ENCODE measurements around the gene MGLL. TPM values are rescaled to one million over a fixed set of nuclear protein-coding genes. Genes with fewer than 3 reads are reported as not detected.

MGLL gene
- total and polyA plus RNA-seq, 8 donors, result 10.5 to 118 (median 37.9) TPM

DNA sequence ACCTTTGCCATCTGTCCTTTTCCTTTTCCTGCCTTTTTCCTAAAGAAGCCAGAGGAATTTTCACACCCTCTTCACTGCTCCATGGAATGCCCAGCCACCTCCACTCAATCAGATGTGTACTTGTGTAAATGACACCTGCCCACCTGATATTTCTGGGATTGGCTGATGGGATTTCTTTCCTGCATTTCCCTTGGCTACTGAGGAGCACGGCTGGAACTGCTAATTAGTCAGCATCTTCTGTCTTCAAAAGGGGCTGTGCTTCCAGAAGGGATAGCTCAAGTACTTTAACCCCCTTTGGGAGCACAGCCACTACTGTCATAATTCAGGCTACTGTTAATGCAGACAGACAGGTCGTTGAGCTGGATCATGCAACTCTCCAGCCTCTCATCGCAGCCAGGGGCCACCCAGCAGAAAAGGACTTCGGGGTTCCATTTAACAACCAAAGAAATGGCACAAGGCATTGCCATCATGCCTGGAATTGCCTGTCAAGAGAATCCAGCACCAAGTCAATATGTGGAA, 38.6 kb downstream of the MGLL start:
- intact Hi-C loops (cut with DNase I; ENCODE audit: low total_unique reads), result no loop called here
- Histone ChIP-seq H3K4me3 (no peak overlapping the region), H3K27me3 (no peaks in the 10 kb centered on the region), H3K9me3 (no peaks in the 10 kb centered on the region), H3K4me1 (peaks cover 18 to 83% (median 58%) of the 10 kb centered on the region in 4 donors), H3K27ac (peak overlapping the region in 2 of 5 donors; percentile 81 to 85), H3K36me3 (no peaks in the 10 kb centered on the region)
- TF ChIP-seq POLR2AphosphoS5 (IDR thresholded peaks at IDR 0.05) (no peak), POLR2A (IDR thresholded peaks at IDR 0.05) (no peak), EP300 (IDR thresholded peaks at IDR 0.05) (no peak)
- TF ChIP-seq, protein P1, sequence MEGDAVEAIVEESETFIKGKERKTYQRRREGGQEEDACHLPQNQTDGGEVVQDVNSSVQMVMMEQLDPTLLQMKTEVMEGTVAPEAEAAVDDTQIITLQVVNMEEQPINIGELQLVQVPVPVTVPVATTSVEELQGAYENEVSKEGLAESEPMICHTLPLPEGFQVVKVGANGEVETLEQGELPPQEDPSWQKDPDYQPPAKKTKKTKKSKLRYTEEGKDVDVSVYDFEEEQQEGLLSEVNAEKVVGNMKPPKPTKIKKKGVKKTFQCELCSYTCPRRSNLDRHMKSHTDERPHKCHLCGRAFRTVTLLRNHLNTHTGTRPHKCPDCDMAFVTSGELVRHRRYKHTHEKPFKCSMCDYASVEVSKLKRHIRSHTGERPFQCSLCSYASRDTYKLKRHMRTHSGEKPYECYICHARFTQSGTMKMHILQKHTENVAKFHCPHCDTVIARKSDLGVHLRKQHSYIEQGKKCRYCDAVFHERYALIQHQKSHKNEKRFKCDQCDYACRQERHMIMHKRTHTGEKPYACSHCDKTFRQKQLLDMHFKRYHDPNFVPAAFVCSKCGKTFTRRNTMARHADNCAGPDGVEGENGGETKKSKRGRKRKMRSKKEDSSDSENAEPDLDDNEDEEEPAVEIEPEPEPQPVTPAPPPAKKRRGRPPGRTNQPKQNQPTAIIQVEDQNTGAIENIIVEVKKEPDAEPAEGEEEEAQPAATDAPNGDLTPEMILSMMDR (IDR thresholded peaks at IDR 0.05), result no peak
- WGBS, 5 donors, result 70 to 79% (median 74%) methylated on average over 4 of the region's 4 CpGs
- DNase-seq, result no peak

DNA sequence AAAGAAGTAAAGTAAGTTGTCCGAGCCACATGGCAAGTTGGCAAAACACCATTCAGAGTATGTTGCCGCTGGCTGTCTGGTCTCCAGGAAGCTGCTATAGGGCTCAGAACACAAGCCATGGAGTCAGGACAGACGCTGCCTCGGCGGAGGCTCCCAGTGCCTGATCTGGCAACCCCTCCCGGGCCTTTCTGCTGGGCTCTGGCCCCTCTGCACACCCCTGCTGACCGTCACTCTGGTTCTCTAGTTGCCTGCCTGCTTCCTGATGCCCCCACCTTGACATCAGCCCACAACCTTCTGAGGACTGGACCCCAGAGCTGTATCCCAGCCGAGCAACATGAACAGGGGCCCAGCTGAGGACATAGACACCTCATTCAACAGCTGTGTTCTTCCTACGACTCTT, 39.1 kb downstream of the MGLL start:
- H3K9me3 ChIP-seq, result no peaks in the 10 kb centered on the region
- intact Hi-C loops (cut with DNase I; ENCODE audit: low total_unique reads), result no loop called here
- DNase-seq, result no peak
- no peaks in the 10 kb centered on the region for H3K27me3 ChIP-seq
- H3K4me3 ChIP-seq, result no peak overlapping the region
- peak overlapping the region in 1 of 5 donors; percentile 85 for H3K27ac ChIP-seq
- 85 to 93% (median 88%) methylated on average over 9 of the region's 9 CpGs for WGBS, 5 donors
- peaks cover 18 to 78% (median 56%) of the 10 kb centered on the region in 4 donors for H3K4me1 ChIP-seq
- H3K36me3 ChIP-seq, result peaks cover 0 to 3% (median 0%) of the 10 kb centered on the region in 4 donors
- TF ChIP-seq, protein P1 (IDR thresholded peaks at IDR 0.05), result no peak
- TF ChIP-seq POLR2A (IDR thresholded peaks at IDR 0.05) (no peak), POLR2AphosphoS5 (IDR thresholded peaks at IDR 0.05) (no peak), EP300 (IDR thresholded peaks at IDR 0.05) (no peak)

DNA sequence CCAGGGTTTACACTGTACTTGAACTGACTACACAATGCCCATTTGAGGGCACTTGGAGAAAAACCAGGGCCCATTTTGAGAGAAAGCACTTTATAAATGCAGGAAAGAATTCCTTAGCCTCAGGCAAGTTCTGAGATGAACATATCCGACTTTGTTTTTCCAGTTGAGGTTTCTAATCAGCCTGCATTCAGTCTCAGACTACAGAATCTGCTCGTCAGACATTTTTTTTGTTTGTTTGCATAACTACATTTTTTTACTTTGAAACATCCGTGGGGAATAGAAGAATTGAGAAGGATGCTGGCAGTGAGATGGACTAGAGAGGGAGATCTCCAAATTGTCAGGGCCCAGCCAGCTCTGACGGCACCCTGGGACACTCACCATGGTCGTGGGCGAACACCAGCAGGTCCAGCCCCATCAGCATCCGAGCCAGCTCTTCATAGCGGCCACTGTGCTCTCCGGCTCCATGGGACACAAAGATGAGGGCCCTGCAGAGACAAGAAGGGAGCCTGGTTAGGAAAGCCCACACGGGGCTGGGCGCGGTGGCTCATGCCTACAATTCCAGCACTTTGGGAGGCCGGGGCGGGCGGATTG, 40.8 kb downstream of the MGLL start:
- Histone ChIP-seq H3K4me3 (no peak overlapping the region), H3K9me3 (no peaks in the 10 kb centered on the region), H3K36me3 (peaks cover 0 to 5% (median 2%) of the 10 kb centered on the region in 4 donors), H3K27ac (peak overlapping the region in 4 of 5 donors; percentile 43 to 63 (median 55)), H3K4me1 (peaks cover 19 to 61% (median 41%) of the 10 kb centered on the region in 4 donors), H3K27me3 (no peaks in the 10 kb centered on the region)
- no peak for DNase-seq
- TF ChIP-seq POLR2A (IDR thresholded peaks at IDR 0.05), result no peak
- WGBS, 5 donors, result 63 to 80% (median 73%) methylated on average over 15 of the region's 15 CpGs
- intact Hi-C loops (cut with DNase I; ENCODE audit: low total_unique reads), result no loop called here

DNA sequence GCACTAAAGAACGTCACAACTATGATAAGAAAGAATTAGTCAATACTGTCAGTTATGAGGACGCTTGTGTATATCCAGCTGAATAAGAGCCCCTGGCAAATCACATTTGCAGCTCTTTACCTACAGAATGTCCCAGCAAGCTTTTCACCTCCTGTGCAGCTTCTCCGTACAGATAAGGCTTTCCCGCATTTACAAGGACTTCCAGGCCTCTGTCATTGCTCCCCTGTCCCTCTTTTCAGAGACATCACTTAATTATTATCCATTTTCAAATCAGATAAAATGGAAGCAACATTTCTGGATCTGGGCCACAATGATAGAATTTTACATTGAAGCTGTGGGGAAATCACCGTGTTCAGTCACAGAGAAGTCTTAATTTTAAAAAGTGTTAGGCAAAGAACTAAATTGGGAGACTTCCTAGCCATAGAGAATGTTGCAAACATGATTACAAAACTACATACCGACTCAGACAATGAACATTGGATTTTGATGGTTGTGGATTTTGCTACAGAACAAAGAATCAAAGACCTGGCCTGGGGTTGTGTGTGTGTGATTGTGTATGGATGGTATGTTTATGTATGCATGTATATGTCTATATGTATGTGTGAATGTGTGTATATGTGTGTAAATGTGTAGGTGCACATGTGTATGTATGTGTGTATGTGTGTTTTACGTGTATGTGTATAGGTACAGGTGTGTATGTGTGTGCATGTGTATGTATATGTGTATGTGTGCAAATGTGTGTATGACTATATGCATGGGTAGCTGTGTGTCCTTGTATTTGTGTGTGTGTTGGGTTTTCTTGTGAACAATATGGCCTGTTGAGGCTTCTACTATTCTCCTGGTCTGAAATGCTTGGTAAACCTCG, 41.5 kb downstream of the MGLL start:
- Histone ChIP-seq H3K4me3 (no peak overlapping the region), H3K27me3 (no peaks in the 10 kb centered on the region), H3K36me3 (peaks cover 0 to 5% (median 2%) of the 10 kb centered on the region in 4 donors), H3K9me3 (no peaks in the 10 kb centered on the region), H3K4me1 (peaks cover 20 to 61% (median 41%) of the 10 kb centered on the region in 4 donors), H3K27ac (peak overlapping the region in 4 of 5 donors; percentile 18 to 63 (median 55))
- TF ChIP-seq POLR2AphosphoS5 (IDR thresholded peaks at IDR 0.05) (no peak), POLR2A (IDR thresholded peaks at IDR 0.05) (no peak), EP300 (IDR thresholded peaks at IDR 0.05) (no peak)
- TF ChIP-seq, protein P1 (IDR thresholded peaks at IDR 0.05), result no peak
- DNase-seq, result no peak
- intact Hi-C loops (cut with DNase I; ENCODE audit: low total_unique reads), result no loop called here
- 64 to 75% (median 70%) methylated on average over 8 of the region's 8 CpGs for WGBS, 5 donors
